COLO829 (cell line): Measurements from ENCODE around the gene SKP1.
"Not testable (repeated sequence)": the region's sequence is repeated elsewhere in the genome, so short reads cannot be mapped to it uniquely, and the experiment has no call there.

Experiments used
- DNase-seq: peaks from one replicate; pipeline ENCODE4 v3.0.0; 2012; ENCODE audit warnings: low spot score

The SKP1 gene

DNA sequence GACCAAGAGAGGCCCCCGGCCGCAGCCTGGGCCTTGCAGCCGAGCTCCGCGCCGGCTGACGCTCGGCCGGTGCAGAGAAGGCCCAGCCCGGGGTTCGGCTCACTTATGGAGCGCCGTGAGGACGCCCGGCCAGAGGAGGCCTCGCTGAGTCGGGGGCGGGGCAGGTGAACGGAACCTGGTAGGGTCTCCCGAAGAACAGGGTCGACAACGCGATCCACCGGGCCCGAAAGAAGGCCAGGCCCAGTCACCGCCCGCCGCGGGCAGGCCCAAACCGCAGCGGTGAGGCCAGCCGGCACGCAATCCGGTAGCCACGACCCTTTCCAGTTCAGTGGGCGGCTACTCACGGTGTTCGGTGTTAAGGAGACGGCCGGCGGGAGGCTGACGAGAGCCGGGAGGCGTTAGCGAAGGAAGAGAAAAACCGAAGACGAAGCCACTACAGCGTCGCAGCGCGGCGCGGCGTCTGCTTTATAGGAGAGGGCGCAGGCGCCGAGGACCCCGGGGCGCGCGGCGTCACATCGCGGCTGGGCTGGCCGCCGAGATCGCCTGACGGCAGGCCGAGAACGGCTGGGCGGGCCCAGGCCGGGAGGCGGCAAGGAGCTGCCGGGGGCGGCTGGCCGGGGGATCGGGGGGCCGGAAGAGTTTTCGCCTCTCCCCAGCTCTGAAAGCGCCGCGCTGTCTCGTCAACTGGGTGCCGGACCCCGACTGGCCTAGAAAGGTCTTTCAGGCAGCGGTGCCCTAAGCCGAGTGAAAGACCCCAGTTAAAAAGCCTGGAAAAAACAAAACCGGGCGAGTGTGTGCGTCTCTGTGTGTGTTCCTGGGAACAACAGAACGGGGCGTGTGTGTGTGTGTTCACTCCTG, at the start of gene SKP1:
SKP1 (minus strand) TSS at position 440 of the 858 bp plus-strand sequence. CDS start 2,928 bp downstream, outside the sequence.
- DNase-seq, result peak; percentile 40

DNA sequence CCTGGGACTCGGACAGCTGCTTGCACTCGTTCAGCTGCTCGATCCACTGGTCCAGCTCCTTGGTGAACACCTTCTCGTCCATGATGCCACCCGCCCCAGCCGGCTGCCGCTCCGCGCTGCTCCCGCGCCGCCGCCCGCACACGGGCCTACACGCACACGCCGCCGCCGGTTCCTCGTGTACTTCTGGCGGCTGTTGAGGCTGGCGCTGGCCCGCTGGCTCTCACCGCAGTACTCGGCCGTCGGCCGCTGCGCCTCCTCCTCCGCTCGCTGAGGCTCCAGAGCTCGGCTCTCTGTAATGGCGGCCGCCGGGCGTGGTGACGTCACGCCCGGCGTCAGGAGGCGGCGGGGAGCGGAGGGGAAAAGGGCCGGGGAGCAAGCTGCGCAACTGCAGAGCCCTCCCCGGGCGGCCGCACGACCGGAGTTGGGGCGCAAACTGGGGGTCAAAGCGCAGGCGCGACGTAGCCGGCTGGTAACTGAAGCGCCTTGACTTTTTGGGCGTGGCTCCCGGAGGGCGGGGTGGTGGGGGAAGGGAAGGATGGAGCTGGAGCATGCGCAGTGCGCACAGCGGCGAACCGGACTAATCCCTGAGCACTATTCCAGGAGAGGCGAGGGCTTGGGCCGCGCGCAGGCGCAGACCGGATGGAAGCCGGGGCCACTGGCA, 49.2 kb upstream of the SKP1 start, which contains the start of gene PPP2CA:
PPP2CA (minus strand) TSS at position 294 of the 661 bp plus-strand sequence; CDS start at position 82, 212 bp downstream.
- DNase-seq, result peak; percentile 95

- DNase-seq, result no peak
Measured at GRCh38 chr5:134224888-134225779, 48.4 kb upstream of the SKP1 start.

GRCh38 chr5:134223406-134224248, 46.9 kb upstream of the SKP1 start:
- DNase-seq, result no peak

GRCh38 chr5:134221690-134222089, 44.9 kb upstream of the SKP1 start:
- not testable (repeated sequence) for DNase-seq

DNA sequence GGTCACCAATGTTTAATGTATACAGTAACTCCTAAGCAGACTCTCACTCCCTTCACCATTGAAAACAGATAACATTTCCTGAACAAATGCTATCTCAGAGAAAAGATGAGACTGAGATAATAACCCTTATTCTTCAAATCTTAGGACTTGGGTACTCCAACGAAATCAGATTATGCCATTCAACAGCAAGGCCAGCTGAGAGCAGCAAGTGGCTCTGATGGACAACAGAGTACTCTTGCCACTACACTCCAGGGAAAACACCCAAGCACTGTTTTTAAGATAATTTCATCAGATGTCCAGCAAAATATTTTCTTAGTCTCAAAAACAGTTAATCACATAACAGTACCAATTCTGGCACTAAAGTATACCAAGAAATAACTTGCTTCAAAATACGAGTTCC, 39.0 kb upstream of the SKP1 start:
- DNase-seq, result no peak

DNA sequence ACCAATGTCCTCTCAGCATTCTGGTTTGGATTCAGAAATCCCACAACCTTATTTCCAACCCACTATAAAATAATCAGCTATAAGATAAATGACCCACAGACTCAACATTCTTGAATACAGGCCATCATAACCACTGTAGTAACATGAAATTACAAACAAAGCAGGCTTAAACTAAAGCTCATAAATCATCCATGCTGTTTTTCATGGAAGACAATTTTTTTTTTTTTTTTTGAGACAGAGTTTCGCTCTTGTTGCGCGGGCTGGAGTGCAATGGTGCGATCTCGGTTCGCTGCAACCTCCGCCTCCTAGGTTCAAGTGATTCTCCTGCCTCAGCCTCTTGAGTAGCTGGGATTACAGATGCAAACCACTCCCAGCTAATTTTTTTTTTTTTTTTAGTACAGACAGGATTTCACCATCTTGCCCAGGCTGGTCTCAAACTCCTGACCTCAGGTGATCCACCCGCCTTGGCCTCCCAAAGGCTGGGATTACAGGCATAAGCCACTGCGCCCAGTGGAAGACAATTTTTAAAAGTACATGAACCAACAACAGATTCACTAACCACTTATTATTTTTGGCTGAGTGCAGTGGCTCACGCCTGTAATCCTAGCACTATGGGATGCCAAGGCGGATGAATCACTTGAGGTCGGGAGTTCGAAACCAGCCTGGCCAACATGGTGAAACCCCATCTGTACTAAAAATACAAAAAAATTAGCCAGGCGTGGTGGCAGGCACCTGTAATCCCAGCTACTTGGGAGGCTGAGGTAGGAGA, 34.7 kb upstream of the SKP1 start:
- DNase-seq, result not testable (repeated sequence)

- no peak for DNase-seq
Measured at GRCh38 chr5:134209477-134210245, 32.9 kb upstream of the SKP1 start.

- no peak for DNase-seq
Measured at GRCh38 chr5:134207696-134208095, 30.9 kb upstream of the SKP1 start.

- no peak for DNase-seq
Measured at GRCh38 chr5:134206627-134207160, 29.9 kb upstream of the SKP1 start.

DNA sequence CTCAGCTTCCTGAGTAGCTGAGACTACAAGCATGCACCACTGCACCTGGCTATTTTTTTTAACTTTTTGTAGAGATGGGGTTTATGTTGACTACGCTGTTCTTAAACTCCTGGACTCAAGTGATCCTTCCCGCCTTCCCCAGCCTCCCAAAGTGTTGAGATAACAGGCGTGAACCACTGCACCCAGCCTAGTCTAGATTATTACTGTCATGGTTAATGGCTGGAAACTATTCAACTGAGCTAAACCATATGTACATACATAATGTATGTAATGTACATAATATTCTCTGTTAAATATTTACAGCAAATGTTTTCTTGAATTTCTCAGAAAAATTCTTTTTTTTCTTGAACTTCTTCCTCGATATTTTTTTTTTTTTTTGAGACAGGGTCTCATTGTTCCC, 27.8 kb upstream of the SKP1 start:
- no peak for DNase-seq

- DNase-seq, result no peak
Measured at GRCh38 chr5:134203630-134204029, 26.9 kb upstream of the SKP1 start.

GRCh38 chr5:134195666-134196065, 18.9 kb upstream of the SKP1 start:
- DNase-seq, result no peak

DNA sequence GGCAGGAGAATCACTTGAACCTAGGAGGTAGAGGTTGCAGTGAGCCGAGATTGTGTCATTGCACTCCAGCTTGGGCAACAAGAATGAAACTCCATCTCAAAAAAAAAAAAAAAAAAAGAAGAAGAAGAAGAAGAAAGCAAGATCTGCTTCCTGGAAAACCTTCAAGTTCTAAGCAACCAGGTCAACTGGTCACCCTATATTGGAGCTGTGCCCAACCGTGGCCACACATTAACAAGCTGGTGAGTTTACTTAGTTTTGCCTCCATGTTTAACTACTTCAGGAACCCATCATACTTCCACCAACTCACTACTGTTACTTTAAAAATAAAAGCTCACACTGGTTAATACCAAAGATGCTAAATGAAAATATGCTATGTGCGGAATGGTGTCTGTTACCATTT, 12.3 kb upstream of the SKP1 start:
- no peak for DNase-seq

GRCh38 chr5:134188092-134188491, 11.3 kb upstream of the SKP1 start:
- no peak for DNase-seq

- DNase-seq, result peak; percentile 46
Measured at GRCh38 chr5:134184155-134185135, 7.7 kb upstream of the SKP1 start.

DNA sequence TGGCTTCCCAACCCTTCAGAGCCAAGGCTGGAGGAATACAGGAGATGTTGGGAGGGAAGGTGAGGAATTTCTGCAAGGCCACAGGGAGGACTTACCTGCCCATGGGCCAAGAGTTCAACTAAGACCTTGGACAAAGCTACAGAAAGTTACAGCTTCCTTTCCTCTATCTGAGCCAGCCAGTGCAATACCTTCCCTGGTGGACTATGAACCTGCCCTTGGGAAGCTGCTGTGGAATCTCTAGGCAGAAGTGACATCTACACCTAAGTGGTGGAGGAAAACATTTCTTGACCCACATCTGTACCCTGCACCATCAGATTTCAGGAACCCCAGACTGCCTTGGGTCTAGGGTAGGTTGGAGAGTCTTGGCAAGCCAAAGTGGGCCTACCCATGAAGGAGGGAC, 6.7 kb upstream of the SKP1 start:
- DNase-seq, result no peak

DNA sequence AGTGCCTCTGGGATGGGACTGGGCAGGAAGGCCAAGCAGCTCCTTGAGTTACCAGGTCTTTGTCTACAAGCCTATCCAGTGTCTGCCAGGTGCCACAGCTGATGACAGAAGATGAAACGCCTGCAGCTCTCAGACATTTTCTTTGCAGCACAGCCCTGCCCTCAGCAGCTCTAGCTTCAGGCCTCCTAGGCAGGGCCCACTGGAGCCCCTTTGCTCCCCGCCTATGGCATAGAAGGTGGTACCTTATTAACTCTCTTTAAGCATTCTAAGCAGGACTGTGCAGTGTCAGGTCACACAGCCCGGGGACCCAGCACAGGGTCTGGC, 1.3 kb upstream of the SKP1 start:
- no peak for DNase-seq
